ENCODE results near the gene FEN1. TPM values are rescaled to one million over a fixed set of nuclear protein-coding genes. Genes with fewer than 3 reads are reported as not detected.

Gene FEN1
- total RNA-seq, 1 donor from 2014 or later, result 9.6 TPM

GRCh38 chr11:61775106-61775505 lies 17.6 kb upstream of the FEN1 start:
- Histone ChIP-seq H3K36me3 (no peaks in the 10 kb centered on the region), H3K9me3 (no peaks in the 10 kb centered on the region), H3K4me1 (peaks cover 10% of the 10 kb centered on the region), H3K4me3 (no peak overlapping the region), H3K27ac (no peak overlapping the region), H3K27me3 (no peaks in the 10 kb centered on the region)
- no peak for DNase-seq (ENCODE audit: extremely low spot score in 2 of 2)
- TF ChIP-seq CTCF (IDR thresholded peaks at IDR 0.05) (no peak), POLR2AphosphoS5 (IDR thresholded peaks at IDR 0.05; ENCODE audit: insufficient read depth in 1 of 2, low read depth in 1 of 2) (no peak), POLR2A (IDR thresholded peaks at IDR 0.05) (no peak)
- intact Hi-C loops (cut with DNase I), result no loop called here

- no peaks in the 10 kb centered on the region for H3K36me3 ChIP-seq
- H3K4me3 ChIP-seq, result no peak overlapping the region
- no peaks in the 10 kb centered on the region for H3K27me3 ChIP-seq
- TF ChIP-seq POLR2AphosphoS5 (IDR thresholded peaks at IDR 0.05; ENCODE audit: insufficient read depth in 1 of 2, low read depth in 1 of 2) (no peak), CTCF (IDR thresholded peaks at IDR 0.05) (no peak), POLR2A (IDR thresholded peaks at IDR 0.05) (no peak)
- H3K4me1 ChIP-seq, result peaks cover 10% of the 10 kb centered on the region
- intact Hi-C loops (cut with DNase I), result no loop called here
- H3K9me3 ChIP-seq, result no peaks in the 10 kb centered on the region
- DNase-seq (ENCODE audit: extremely low spot score in 2 of 2), result no peak
- H3K27ac ChIP-seq, result no peak overlapping the region
Observed at GRCh38 chr11:61775606-61776554, 16.8 kb upstream of the FEN1 start.

GRCh38 chr11:61776561-61777075 lies 16.1 kb upstream of the FEN1 start:
- Histone ChIP-seq H3K27ac (no peak overlapping the region), H3K9me3 (no peaks in the 10 kb centered on the region), H3K27me3 (no peaks in the 10 kb centered on the region), H3K4me1 (peaks cover 10% of the 10 kb centered on the region), H3K36me3 (no peaks in the 10 kb centered on the region), H3K4me3 (no peak overlapping the region)
- DNase-seq (ENCODE audit: extremely low spot score in 2 of 2), result no peak
- intact Hi-C loops (cut with DNase I), result no loop called here
- no peak for TF ChIP-seq POLR2A (IDR thresholded peaks at IDR 0.05)
- TF ChIP-seq POLR2AphosphoS5 (IDR thresholded peaks at IDR 0.05; ENCODE audit: insufficient read depth in 1 of 2, low read depth in 1 of 2), result no peak
- no peak for TF ChIP-seq CTCF (IDR thresholded peaks at IDR 0.05)

GRCh38 chr11:61777234-61778090 lies 15.2 kb upstream of the FEN1 start:
- H3K4me3 ChIP-seq, result peak overlapping the region in 1 of 2 donors; percentile 19
- TF ChIP-seq CTCF (IDR thresholded peaks at IDR 0.05), result no peak
- no peak for TF ChIP-seq POLR2AphosphoS5 (IDR thresholded peaks at IDR 0.05; ENCODE audit: insufficient read depth in 1 of 2, low read depth in 1 of 2)
- TF ChIP-seq POLR2A (IDR thresholded peaks at IDR 0.05), result no peak
- intact Hi-C loops (cut with DNase I), result no loop called here
- peaks cover 10% of the 10 kb centered on the region for H3K4me1 ChIP-seq
- no peaks in the 10 kb centered on the region for H3K9me3 ChIP-seq
- H3K27me3 ChIP-seq, result no peaks in the 10 kb centered on the region
- H3K36me3 ChIP-seq, result no peaks in the 10 kb centered on the region
- no peak overlapping the region for H3K27ac ChIP-seq
- no peak for DNase-seq (ENCODE audit: extremely low spot score in 2 of 2)

Measured in vagina (tissue), 2 donors.